ENCODE data around the gene MRPS27. TPM values are rescaled to one million over a fixed set of nuclear protein-coding genes. Genes with fewer than 3 reads are reported as not detected.

MRPS27 gene
- total and polyA plus RNA-seq, 2 of the 13 experiments (the other 11 are each of a cell fraction or from before 2014, with no cell fraction given): 71.8 to 115 TPM

GRCh38 chr5:72241346-72242003 is 78.6 kb downstream of the MRPS27 start (continued):
- peak; percentile 61; the same call in 1 of the 2 replicates for TF ChIP-seq MLX (CRISPR knock-in tag; IDR thresholded peaks at IDR 0.05)
- TF ChIP-seq ZNF574 (CRISPR knock-in tag; IDR thresholded peaks at IDR 0.05): peak; percentile 31; the same call in 1 of the 2 replicates
- 0 out of 2 replicates have a peak, but pooled peaks have one; percentile 28 for TF ChIP-seq SALL2 (CRISPR knock-in tag; IDR thresholded peaks at IDR 0.05)
- peak; percentile 38; the same call in 1 of the 2 replicates for TF ChIP-seq ZNF788 (CRISPR knock-in tag; IDR thresholded peaks at IDR 0.05; ENCODE audit: borderline replicate concordance)
- TF ChIP-seq KLF9 (CRISPR knock-in tag; IDR thresholded peaks at IDR 0.05; ENCODE audit: low read depth): no peak
- no peak for TF ChIP-seq KDM5B (CRISPR knock-in tag; IDR thresholded peaks at IDR 0.05; ENCODE audit: borderline replicate concordance)
- TF ChIP-seq IKZF5 (CRISPR knock-in tag; IDR thresholded peaks at IDR 0.05): 0 out of 2 replicates have a peak, but pooled peaks have one; percentile 44
- peak; percentile 73 for TF ChIP-seq MAX (IDR thresholded peaks at IDR 0.05)
- peak; percentile 33; the same call in 1 of the 2 replicates for TF ChIP-seq NFYC (CRISPR knock-in tag; IDR thresholded peaks at IDR 0.05)
- peak; percentile 79 for TF ChIP-seq FOXA3 (CRISPR knock-in tag; IDR thresholded peaks at IDR 0.05)
- no peak for TF ChIP-seq SAFB2 (CRISPR knock-in tag; IDR thresholded peaks at IDR 0.05; ENCODE audit: borderline replicate concordance, low read depth)
- peak; percentile 57; the same call in 1 of the 2 replicates for TF ChIP-seq ZNF609 (CRISPR knock-in tag; IDR thresholded peaks at IDR 0.05; ENCODE audit: borderline replicate concordance)
- no peak for TF ChIP-seq KLF13 (CRISPR knock-in tag; IDR thresholded peaks at IDR 0.05)
- TF ChIP-seq FOXP4 (CRISPR knock-in tag; IDR thresholded peaks at IDR 0.05): peak; percentile 83
- TF ChIP-seq SNAI1 (CRISPR knock-in tag; IDR thresholded peaks at IDR 0.05; ENCODE audit: borderline replicate concordance): no peak
- TF ChIP-seq RCOR2 (CRISPR knock-in tag; IDR thresholded peaks at IDR 0.05): peak; percentile 86
- TF ChIP-seq KLF15 (CRISPR knock-in tag; IDR thresholded peaks at IDR 0.05; ENCODE audit: borderline replicate concordance): no peak; the same call in 1 of the 2 replicates

Data from HepG2 (cell line).